ENCODE data around the gene AP3S2.
A peak's percentile ranks its signal among the peaks of the same experiment; 100 is the strongest.

The AP3S2 gene

DNA sequence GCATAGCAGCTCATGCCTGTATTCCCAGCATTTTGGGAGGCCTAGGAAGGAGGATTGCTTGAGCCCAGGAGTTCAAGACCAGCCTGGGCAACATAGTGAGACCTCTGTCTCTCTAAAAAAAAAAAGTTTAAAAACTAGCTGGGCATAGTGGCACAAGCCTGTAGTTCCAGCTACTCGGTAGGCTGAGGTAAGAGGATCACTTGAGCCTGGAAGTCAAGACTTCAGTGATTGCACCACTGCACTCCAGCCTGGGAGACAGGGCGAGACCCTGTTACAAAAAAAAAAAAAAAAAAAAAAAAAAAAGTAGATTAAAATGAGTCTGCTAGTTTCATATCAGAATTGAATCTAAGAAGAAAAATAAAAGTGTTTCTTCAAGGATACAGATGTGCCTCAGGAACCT lies 46.7 kb downstream of the AP3S2 start:
- in situ Hi-C loops (cut with HindIII; ENCODE audit: low sequenced_read_pairs): no loop called here
- no peak overlapping the region for H3K4me3 ChIP-seq (ENCODE audit: low read depth, low read length)
- TF ChIP-seq, protein P1, sequence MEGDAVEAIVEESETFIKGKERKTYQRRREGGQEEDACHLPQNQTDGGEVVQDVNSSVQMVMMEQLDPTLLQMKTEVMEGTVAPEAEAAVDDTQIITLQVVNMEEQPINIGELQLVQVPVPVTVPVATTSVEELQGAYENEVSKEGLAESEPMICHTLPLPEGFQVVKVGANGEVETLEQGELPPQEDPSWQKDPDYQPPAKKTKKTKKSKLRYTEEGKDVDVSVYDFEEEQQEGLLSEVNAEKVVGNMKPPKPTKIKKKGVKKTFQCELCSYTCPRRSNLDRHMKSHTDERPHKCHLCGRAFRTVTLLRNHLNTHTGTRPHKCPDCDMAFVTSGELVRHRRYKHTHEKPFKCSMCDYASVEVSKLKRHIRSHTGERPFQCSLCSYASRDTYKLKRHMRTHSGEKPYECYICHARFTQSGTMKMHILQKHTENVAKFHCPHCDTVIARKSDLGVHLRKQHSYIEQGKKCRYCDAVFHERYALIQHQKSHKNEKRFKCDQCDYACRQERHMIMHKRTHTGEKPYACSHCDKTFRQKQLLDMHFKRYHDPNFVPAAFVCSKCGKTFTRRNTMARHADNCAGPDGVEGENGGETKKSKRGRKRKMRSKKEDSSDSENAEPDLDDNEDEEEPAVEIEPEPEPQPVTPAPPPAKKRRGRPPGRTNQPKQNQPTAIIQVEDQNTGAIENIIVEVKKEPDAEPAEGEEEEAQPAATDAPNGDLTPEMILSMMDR (IDR thresholded peaks at IDR 0.05; ENCODE audit: low read depth, low read length, missing control alignments): no peak
- DNase-seq (ENCODE audit: low read depth): no peak

DNA sequence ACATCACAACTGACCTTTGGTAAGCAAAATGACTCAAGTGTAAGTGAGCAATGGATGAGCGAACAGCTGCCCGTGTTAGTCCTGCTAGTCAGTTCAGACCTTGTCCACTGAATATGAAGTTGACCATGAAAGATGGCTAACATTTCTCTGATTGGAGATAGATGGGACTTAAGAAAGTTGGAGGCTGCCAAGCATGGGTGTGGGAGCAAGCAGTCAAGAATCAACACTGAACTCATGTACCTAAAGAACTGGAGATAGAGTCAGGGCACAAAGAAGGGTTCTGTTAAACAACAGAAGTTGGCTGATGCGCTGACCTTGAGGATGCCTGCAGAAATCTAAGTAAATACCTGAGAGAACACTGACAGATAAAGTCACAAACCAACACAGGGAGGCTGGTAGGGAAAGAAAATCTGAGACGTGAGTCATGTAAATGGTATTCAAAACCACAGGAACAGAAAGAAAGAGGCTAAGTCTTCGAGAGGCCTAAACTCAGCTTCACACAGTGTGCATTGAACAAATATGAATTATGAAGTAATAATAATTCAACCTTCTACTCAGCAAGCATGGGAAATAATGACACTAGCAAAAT lies 48.4 kb downstream of the AP3S2 start:
- H3K4me3 ChIP-seq (ENCODE audit: low read depth, low read length): no peak overlapping the region
- TF ChIP-seq, protein P1 (IDR thresholded peaks at IDR 0.05; ENCODE audit: low read depth, low read length, missing control alignments): no peak
- DNase-seq (ENCODE audit: low read depth): peak; percentile 84
- in situ Hi-C loops (cut with HindIII; ENCODE audit: low sequenced_read_pairs): no loop called here

DNA sequence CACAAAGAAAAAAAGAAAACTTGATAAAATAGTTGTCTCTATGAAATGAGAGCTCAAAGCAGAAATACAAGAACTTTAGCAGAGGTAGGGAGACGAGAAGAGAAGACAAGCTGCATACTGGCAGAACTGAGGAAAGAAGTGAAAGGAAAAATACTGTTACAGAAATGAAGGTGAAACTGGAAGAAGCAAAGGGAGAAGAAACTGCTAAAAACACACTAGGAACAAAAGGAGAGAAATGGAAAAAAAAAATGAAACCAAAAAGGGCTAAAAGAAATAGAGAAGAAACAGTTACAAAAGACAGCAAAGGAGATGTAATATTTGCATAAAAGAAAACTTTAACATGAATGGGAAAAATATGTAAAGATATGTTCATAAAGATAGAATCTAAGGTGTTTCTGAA lies 51.8 kb downstream of the AP3S2 start:
- in situ Hi-C loops (cut with HindIII; ENCODE audit: low sequenced_read_pairs): no loop called here
- no peak overlapping the region for H3K4me3 ChIP-seq (ENCODE audit: low read depth, low read length)
- DNase-seq (ENCODE audit: low read depth): no peak
- TF ChIP-seq, protein P1 (IDR thresholded peaks at IDR 0.05; ENCODE audit: low read depth, low read length, missing control alignments): no peak

DNA sequence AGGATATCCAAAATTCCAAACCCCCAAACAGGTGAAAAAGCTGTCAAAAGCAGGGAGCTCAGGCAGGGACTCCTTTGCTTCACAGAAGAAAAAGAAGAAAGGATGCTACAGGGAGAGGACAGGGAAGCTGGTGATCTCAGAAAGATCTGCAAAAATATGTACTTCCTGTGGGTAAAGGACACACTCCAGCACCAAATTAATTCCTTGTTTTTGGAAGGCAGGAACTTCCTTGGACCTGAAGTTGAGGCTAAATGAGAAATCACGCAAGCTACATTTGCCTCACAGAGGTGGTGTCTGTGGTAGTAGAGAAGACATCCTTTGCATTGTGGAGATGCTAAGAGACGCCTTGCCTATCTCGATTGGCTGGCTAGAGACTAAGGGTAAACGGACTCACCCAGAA lies 52.5 kb downstream of the AP3S2 start:
- in situ Hi-C loops (cut with HindIII; ENCODE audit: low sequenced_read_pairs): no loop called here
- no peak for DNase-seq (ENCODE audit: low read depth)
- no peak overlapping the region for H3K4me3 ChIP-seq (ENCODE audit: low read depth, low read length)
- TF ChIP-seq, protein P1 (IDR thresholded peaks at IDR 0.05; ENCODE audit: low read depth, low read length, missing control alignments): no peak

DNA sequence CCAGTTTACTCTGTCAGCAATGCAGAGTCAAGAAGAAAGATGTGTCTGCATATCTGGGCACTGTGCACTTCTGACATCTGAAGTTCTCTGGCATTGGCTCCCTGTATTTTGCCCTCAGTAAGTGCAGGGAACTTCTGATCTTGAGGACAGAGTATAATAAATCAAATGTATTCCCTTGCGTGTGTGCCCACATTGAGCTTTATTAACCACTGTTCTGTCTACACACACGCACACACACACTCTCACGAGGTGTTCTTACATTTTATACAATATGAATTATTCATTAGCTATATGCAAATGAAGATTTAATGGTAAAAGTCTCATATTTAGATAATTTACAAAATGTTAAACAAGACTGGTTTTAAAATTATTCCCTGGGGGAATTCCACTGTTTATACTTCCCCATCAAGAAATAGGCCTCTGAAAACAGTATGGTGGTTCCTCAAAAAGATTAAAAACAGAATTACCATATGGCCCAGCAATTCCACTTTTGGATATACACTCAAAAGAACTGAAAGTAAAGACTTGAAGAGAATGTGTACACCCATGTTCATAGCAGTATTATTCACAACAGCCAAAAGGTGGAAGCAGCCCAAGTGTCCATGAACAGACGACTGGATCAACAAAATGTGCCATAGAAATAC lies 54.5 kb downstream of the AP3S2 start:
- in situ Hi-C loops (cut with HindIII; ENCODE audit: low sequenced_read_pairs): no loop called here
- TF ChIP-seq, protein P1 (IDR thresholded peaks at IDR 0.05; ENCODE audit: low read depth, low read length, missing control alignments): no peak
- no peak overlapping the region for H3K4me3 ChIP-seq (ENCODE audit: low read depth, low read length)
- DNase-seq (ENCODE audit: low read depth): no peak

DNA sequence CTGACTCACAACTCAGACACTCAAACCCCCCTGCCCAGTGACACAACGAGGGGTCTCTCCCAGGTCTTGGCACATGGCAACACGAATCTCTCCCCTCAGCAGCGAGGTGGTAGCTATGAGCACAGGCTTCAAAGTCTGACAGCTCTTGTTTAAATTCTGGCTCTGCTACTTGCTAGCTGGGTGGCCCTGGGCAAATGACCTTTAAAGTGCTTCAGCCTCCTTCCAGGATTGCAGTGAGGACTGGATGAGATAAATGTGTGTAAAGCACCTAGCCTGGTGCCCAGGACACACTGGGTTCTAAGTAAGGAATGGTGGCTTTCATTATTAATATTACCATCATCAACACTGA lies 56.0 kb downstream of the AP3S2 start:
- no peak for DNase-seq (ENCODE audit: low read depth)
- TF ChIP-seq, protein P1 (IDR thresholded peaks at IDR 0.05; ENCODE audit: low read depth, low read length, missing control alignments): no peak
- in situ Hi-C loops (cut with HindIII; ENCODE audit: low sequenced_read_pairs): no loop called here
- H3K4me3 ChIP-seq (ENCODE audit: low read depth, low read length): no peak overlapping the region

All from astrocyte of the cerebellum (primary cell).